Gastrocnemius medialis (tissue), 4 donors: ENCODE data around the gene CORO1A.

Experiments used
- CTCF ChIP-seq, 5 experiments: fragments of 450-650 bp in 3 of 5; fragments of 200-600 bp in 2 of 5; sonication (generic) in 2 of 5; IDR thresholded peaks in 4 of 5; conservative IDR thresholded peaks in 1 of 5; 1 replicate in 4 of 5; 2 replicates in 1 of 5; pipeline ENCODE4 v1.5.1; 2016 to 2019; ENCODE audit warnings: antibody characterized with exemption in 5 of 5, mild to moderate bottlenecking in 3 of 5, moderate library complexity in 3 of 5
- POLR2A ChIP-seq, 2 donors: fragments of 450-650 bp; IDR thresholded peaks; one replicate each; pipeline ENCODE4 v1.6.1; 2017; ENCODE audit warnings: antibody characterized with exemption in 2 of 2, mild to moderate bottlenecking in 2 of 2, moderate library complexity in 2 of 2

GRCh38 chr16:30185683-30186421 is 2.5 kb downstream of the CORO1A start:
- TF ChIP-seq CTCF (IDR thresholded peaks at IDR 0.05 in 4 of 5, conservative IDR thresholded peaks at IDR 0.05 in 1 of 5) (no peak), POLR2A (IDR thresholded peaks at IDR 0.05) (no peak)
